Tibial nerve (tissue), 4 donors: ENCODE results near the gene EXT2. TPM values are rescaled to one million over a fixed set of nuclear protein-coding genes. Genes with fewer than 3 reads are reported as not detected.

Experiments
- DNase-seq, 2 donors: peaks; one replicate each; pipeline ENCODE4 v3.0.0-alpha.2; 2019; ENCODE audit warnings: low spot score in 2 of 2
- H3K27ac ChIP-seq, 4 donors: fragments of 200-600 bp; sonication (generic) in 3 of 4; one replicate each; pipeline ENCODE4 v1.5.1; 2017 to 2019; ENCODE audit warnings: mild to moderate bottlenecking in 1 of 4
- H3K27me3 ChIP-seq, 2 donors: fragments of 200-600 bp; sonication (generic) in 1 of 2; one replicate each; pipeline versions ENCODE4 v1.5.1 to v1.6.0; 2017 to 2019
- H3K36me3 ChIP-seq, 3 donors: fragments of 200-600 bp; sonication (generic); one replicate each; pipeline ENCODE4 v1.5.1; 2018 to 2019
- H3K4me1 ChIP-seq, 4 donors: fragments of 200-600 bp; sonication (generic) in 3 of 4; one replicate each; pipeline ENCODE4 v1.5.1; 2017 to 2019
- H3K4me3 ChIP-seq, 4 donors: fragments of 200-600 bp; sonication (generic) in 3 of 4; one replicate each; pipeline ENCODE4 v1.5.1; 2017 to 2019; ENCODE audit warnings: mild to moderate bottlenecking in 1 of 4, moderate library complexity in 1 of 4
- H3K9me3 ChIP-seq, 4 donors: fragments of 200-600 bp; sonication (generic) in 3 of 4; one replicate each; pipeline ENCODE4 v1.5.1; 2017 to 2019
- CTCF ChIP-seq, 5 experiments: fragments of 200-600 bp in 3 of 5; fragments of 450-650 bp in 2 of 5; sonication (generic) in 3 of 5; IDR thresholded peaks; one replicate each; pipeline ENCODE4 v1.5.1; 2016 to 2019; ENCODE audit warnings: antibody characterized with exemption in 5 of 5, mild to moderate bottlenecking in 3 of 5, moderate library complexity in 2 of 5
- EP300 ChIP-seq, 2 donors: sonication (generic); formaldehyde crosslinking; IDR thresholded peaks; one replicate each; pipeline ENCODE4 v1.6.1; 2017; ENCODE audit warnings: antibody characterized with exemption in 2 of 2, mild to moderate bottlenecking in 1 of 2
- POLR2A ChIP-seq, 2 donors: fragments of 450-650 bp; IDR thresholded peaks; one replicate each; pipeline ENCODE4 v1.6.1; 2017; ENCODE audit warnings: antibody characterized with exemption in 2 of 2, mild to moderate bottlenecking in 2 of 2, moderate library complexity in 2 of 2
- WGBS, 2 donors: methylation state at CpG; one replicate each; pipeline ENCODE4 v1.1.5; 2018; 5-methylcytosine and 5-hydroxymethylcytosine counted together
- total RNA-seq, 4 donors: library from RNA; depleted of rRNA; stranded (reverse); fragments of >200 nt; gene quantifications; one replicate each; pipeline ENCODE4 v1.1.0, GENCODE V29; 2016

The EXT2 gene
- total RNA-seq, 4 donors from 2014 or later, result 69.3 to 80.0 (median 73.1) TPM

- Histone ChIP-seq H3K4me1 (no peaks in the 10 kb centered on the region), H3K27me3 (no peaks in the 10 kb centered on the region), H3K36me3 (peaks cover 0 to 40% (median 0%) of the 10 kb centered on the region in 3 donors), H3K27ac (no peak overlapping the region), H3K9me3 (peaks cover 0 to 23% (median 6%) of the 10 kb centered on the region in 4 donors), H3K4me3 (no peak overlapping the region)
- no peak for DNase-seq
- TF ChIP-seq POLR2A (IDR thresholded peaks at IDR 0.05) (no peak), CTCF (IDR thresholded peaks at IDR 0.05) (no peak), EP300 (IDR thresholded peaks at IDR 0.05) (no peak)
- 86 to 87% methylated on average over 4 of the region's 4 CpGs for WGBS, 2 donors
Observed at GRCh38 chr11:44191322-44192016, 96.0 kb downstream of the EXT2 start.

GRCh38 chr11:44192017-44192385, 96.5 kb downstream of the EXT2 start:
- no peak for DNase-seq
- WGBS, 2 donors, result 88 to 91% methylated on average over 2 of the region's 2 CpGs
- H3K9me3 ChIP-seq, result peaks cover 0 to 24% (median 7%) of the 10 kb centered on the region in 4 donors

GRCh38 chr11:44192462-44193100, 97.1 kb downstream of the EXT2 start:
- no peak for DNase-seq
- Histone ChIP-seq H3K27ac (no peak overlapping the region), H3K27me3 (no peaks in the 10 kb centered on the region), H3K4me3 (no peak overlapping the region), H3K36me3 (peaks cover 0 to 44% (median 0%) of the 10 kb centered on the region in 3 donors), H3K9me3 (peaks cover 0 to 24% (median 7%) of the 10 kb centered on the region in 4 donors), H3K4me1 (no peaks in the 10 kb centered on the region)
- WGBS, 2 donors, result 66 to 67% methylated on average over 4 of the region's 4 CpGs
- TF ChIP-seq POLR2A (IDR thresholded peaks at IDR 0.05) (no peak), CTCF (IDR thresholded peaks at IDR 0.05) (no peak), EP300 (IDR thresholded peaks at IDR 0.05) (no peak)

More at GRCh38 chr11:44192017-44192385, 96.5 kb downstream of the EXT2 start:
- Histone ChIP-seq H3K36me3 (peaks cover 0 to 44% (median 0%) of the 10 kb centered on the region in 3 donors), H3K27ac (no peak overlapping the region), H3K27me3 (no peaks in the 10 kb centered on the region), H3K4me1 (no peaks in the 10 kb centered on the region), H3K4me3 (no peak overlapping the region)
- TF ChIP-seq POLR2A (IDR thresholded peaks at IDR 0.05), result no peak
- no peak for TF ChIP-seq EP300 (IDR thresholded peaks at IDR 0.05)
- no peak for TF ChIP-seq CTCF (IDR thresholded peaks at IDR 0.05)

- no peak for DNase-seq
- H3K9me3 ChIP-seq, result peaks cover 0 to 14% (median 3%) of the 10 kb centered on the region in 4 donors
- 88 to 94% methylated on average over 5 of the region's 5 CpGs for WGBS, 2 donors
- no peaks in the 10 kb centered on the region for H3K27me3 ChIP-seq
- TF ChIP-seq CTCF (IDR thresholded peaks at IDR 0.05) (no peak), EP300 (IDR thresholded peaks at IDR 0.05) (no peak), POLR2A (IDR thresholded peaks at IDR 0.05) (no peak)
- H3K27ac ChIP-seq, result no peak overlapping the region
- H3K4me1 ChIP-seq, result no peaks in the 10 kb centered on the region
- peaks cover 0 to 44% (median 0%) of the 10 kb centered on the region in 3 donors for H3K36me3 ChIP-seq
- H3K4me3 ChIP-seq, result no peak overlapping the region
Observed at GRCh38 chr11:44193856-44194255, 98.4 kb downstream of the EXT2 start.

GRCh38 chr11:44198146-44198724, 102.8 kb downstream of the EXT2 start:
- Histone ChIP-seq H3K4me3 (no peak overlapping the region), H3K36me3 (peaks cover 0 to 48% (median 0%) of the 10 kb centered on the region in 3 donors)
- no peak for DNase-seq

More at GRCh38 chr11:44198146-44198724, 102.8 kb downstream of the EXT2 start:
- no peaks in the 10 kb centered on the region for H3K27me3 ChIP-seq
- WGBS, 2 donors, result 71 to 76% methylated on average over 2 of the region's 2 CpGs
- H3K27ac ChIP-seq, result no peak overlapping the region
- H3K9me3 ChIP-seq, result peaks cover 0 to 4% (median 2%) of the 10 kb centered on the region in 4 donors
- TF ChIP-seq EP300 (IDR thresholded peaks at IDR 0.05) (no peak), CTCF (IDR thresholded peaks at IDR 0.05) (no peak), POLR2A (IDR thresholded peaks at IDR 0.05) (no peak)
- no peaks in the 10 kb centered on the region for H3K4me1 ChIP-seq
